Activated naive CD8-positive, alpha-beta T cell treated with anti-CD3 and anti-CD28 coated beads, Interleukin-2, amount 50 U/mL, for 24 hours (primary cell): Measurements from ENCODE around the gene ZNF579.

Experiments
- ATAC-seq: fragments of 150-1000 bp; cut with Tn5 transposase; one replicate; pipeline ENCODE4 v1.10.0; 2021
- DNase-seq: peaks from one replicate; pipeline ENCODE4 v3.0.0; 2021
- H3K27ac Mint-ChIP-seq: one replicate; pipeline ENCODE4 v1.8.0; 2021; ENCODE audit warnings: mild to moderate bottlenecking, mixed read lengths
- H3K27me3 Mint-ChIP-seq: one replicate; pipeline ENCODE4 v1.8.0; 2021; ENCODE audit warnings: mixed read lengths
- H3K36me3 Mint-ChIP-seq: one replicate; pipeline ENCODE4 v1.8.0; 2021; ENCODE audit warnings: low read depth, mixed read lengths
- H3K4me1 Mint-ChIP-seq: one replicate; pipeline ENCODE4 v1.8.0; 2021; ENCODE audit warnings: mixed read lengths
- H3K4me3 Mint-ChIP-seq: one replicate; pipeline ENCODE4 v1.8.0; 2021; ENCODE audit warnings: mild to moderate bottlenecking, moderate library complexity, mixed read lengths
- H3K9me3 Mint-ChIP-seq: one replicate; pipeline ENCODE4 v1.8.0; 2021; ENCODE audit warnings: mixed read lengths

Gene ZNF579

GRCh38 chr19:55603581-55604292, 23.1 kb upstream of the ZNF579 start:
- H3K27ac Mint-ChIP-seq: no peak overlapping the region
- peak overlapping the region; percentile 36 for H3K4me3 Mint-ChIP-seq
- DNase-seq: no peak
- H3K9me3 Mint-ChIP-seq: peaks cover 2% of the 10 kb centered on the region
- ATAC-seq: no peak
- peaks cover 9% of the 10 kb centered on the region for H3K36me3 Mint-ChIP-seq
- H3K4me1 Mint-ChIP-seq: peaks cover 50% of the 10 kb centered on the region
- H3K27me3 Mint-ChIP-seq: no peaks in the 10 kb centered on the region

- Mint-ChIP-seq H3K4me1 (peaks cover 53% of the 10 kb centered on the region), H3K4me3 (no peak overlapping the region), H3K27ac (no peak overlapping the region), H3K27me3 (no peaks in the 10 kb centered on the region), H3K9me3 (peaks cover 4% of the 10 kb centered on the region), H3K36me3 (peaks cover 12% of the 10 kb centered on the region)
- ATAC-seq (no peak), DNase-seq (no peak)
Observed at GRCh38 chr19:55603115-55603514, 22.5 kb upstream of the ZNF579 start.

GRCh38 chr19:55602104-55603001, 21.7 kb upstream of the ZNF579 start:
- Mint-ChIP-seq H3K36me3 (peaks cover 12% of the 10 kb centered on the region), H3K4me1 (peaks cover 47% of the 10 kb centered on the region), H3K9me3 (peaks cover 4% of the 10 kb centered on the region), H3K27ac (no peak overlapping the region), H3K27me3 (no peaks in the 10 kb centered on the region), H3K4me3 (no peak overlapping the region)
- DNase-seq: no peak
- ATAC-seq: no peak

- H3K36me3 Mint-ChIP-seq: peaks cover 17% of the 10 kb centered on the region
Observed at GRCh38 chr19:55601084-55601483, 20.4 kb upstream of the ZNF579 start.

GRCh38 chr19:55600662-55601028, 20.0 kb upstream of the ZNF579 start:
- peaks cover 20% of the 10 kb centered on the region for H3K36me3 Mint-ChIP-seq
- ATAC-seq (no peak), DNase-seq (no peak)
- H3K4me1 Mint-ChIP-seq: peaks cover 31% of the 10 kb centered on the region
- no peaks in the 10 kb centered on the region for H3K27me3 Mint-ChIP-seq
- H3K4me3 Mint-ChIP-seq: peak overlapping the region; percentile 82
- peaks cover 4% of the 10 kb centered on the region for H3K9me3 Mint-ChIP-seq
- H3K27ac Mint-ChIP-seq: peak overlapping the region; percentile 71

More at GRCh38 chr19:55601084-55601483, 20.4 kb upstream of the ZNF579 start:
- H3K9me3 Mint-ChIP-seq: peaks cover 4% of the 10 kb centered on the region
- peak overlapping the region; percentile 71 for H3K27ac Mint-ChIP-seq
- ATAC-seq: no peak
- DNase-seq: no peak
- peaks cover 35% of the 10 kb centered on the region for H3K4me1 Mint-ChIP-seq
- H3K4me3 Mint-ChIP-seq: peak overlapping the region; percentile 82
- H3K27me3 Mint-ChIP-seq: no peaks in the 10 kb centered on the region

GRCh38 chr19:55599842-55600661, 19.4 kb upstream of the ZNF579 start, which contains the start of gene ZNF524:
TSS of gene ZNF524 (plus strand) at chr19:55600288. CDS start at chr19:55602113, 1,825 bp downstream.
- peak within 1 kb of the TSS; percentile 97 for H3K4me3 Mint-ChIP-seq
- no peaks in the 10 kb centered on the region for H3K27me3 Mint-ChIP-seq
- H3K36me3 Mint-ChIP-seq: peaks cover 26% of the 10 kb centered on the region
- H3K9me3 Mint-ChIP-seq: peaks cover 4% of the 10 kb centered on the region
- ATAC-seq (peak; percentile 48), DNase-seq (peak; percentile 86)
- H3K4me1 Mint-ChIP-seq: peaks cover 31% of the 10 kb centered on the region
- H3K27ac Mint-ChIP-seq: peak within 1 kb of the TSS; percentile 99

- H3K4me1 Mint-ChIP-seq: peaks cover 26% of the 10 kb centered on the region
- DNase-seq (peak; percentile 96), ATAC-seq (peak; percentile 72)
- H3K36me3 Mint-ChIP-seq: peaks cover 30% of the 10 kb centered on the region
- no peaks in the 10 kb centered on the region for H3K27me3 Mint-ChIP-seq
- H3K4me3 Mint-ChIP-seq: peak within 1 kb of the TSS; percentile 97
- peaks cover 4% of the 10 kb centered on the region for H3K9me3 Mint-ChIP-seq
- H3K27ac Mint-ChIP-seq: peak within 1 kb of the TSS; percentile 99
Observed at GRCh38 chr19:55599468-55599841, 18.8 kb upstream of the ZNF579 start, which contains the start of gene FIZ1. TSS of gene FIZ1 (minus strand) at chr19:55599517. CDS start at chr19:55597865, 1,652 bp downstream.

GRCh38 chr19:55598719-55599467, 18.2 kb upstream of the ZNF579 start:
- H3K27me3 Mint-ChIP-seq: no peaks in the 10 kb centered on the region
- H3K27ac Mint-ChIP-seq: peak overlapping the region; percentile 99
- H3K4me3 Mint-ChIP-seq: peak overlapping the region; percentile 97
- peaks cover 23% of the 10 kb centered on the region for H3K4me1 Mint-ChIP-seq
- H3K9me3 Mint-ChIP-seq: peaks cover 4% of the 10 kb centered on the region
- peaks cover 30% of the 10 kb centered on the region for H3K36me3 Mint-ChIP-seq
- peak; percentile 55 for ATAC-seq
- DNase-seq: peak; percentile 94

- DNase-seq: no peak
- Mint-ChIP-seq H3K27ac (no peak overlapping the region), H3K9me3 (peaks cover 4% of the 10 kb centered on the region), H3K27me3 (no peaks in the 10 kb centered on the region), H3K36me3 (peaks cover 33% of the 10 kb centered on the region), H3K4me3 (no peak overlapping the region), H3K4me1 (peaks cover 18% of the 10 kb centered on the region)
- ATAC-seq: no peak
Observed at GRCh38 chr19:55598034-55598433, 17.4 kb upstream of the ZNF579 start.

GRCh38 chr19:55597501-55597921, 16.9 kb upstream of the ZNF579 start:
- Mint-ChIP-seq H3K4me1 (peaks cover 18% of the 10 kb centered on the region), H3K36me3 (peaks cover 33% of the 10 kb centered on the region), H3K9me3 (peaks cover 4% of the 10 kb centered on the region), H3K27ac (no peak overlapping the region), H3K27me3 (no peaks in the 10 kb centered on the region), H3K4me3 (no peak overlapping the region)
- no peak for ATAC-seq
- no peak for DNase-seq

- Mint-ChIP-seq H3K27me3 (no peaks in the 10 kb centered on the region), H3K27ac (no peak overlapping the region), H3K9me3 (peaks cover 4% of the 10 kb centered on the region), H3K4me3 (no peak overlapping the region), H3K36me3 (peaks cover 38% of the 10 kb centered on the region), H3K4me1 (peaks cover 13% of the 10 kb centered on the region)
- ATAC-seq: no peak
- DNase-seq: no peak
Observed at GRCh38 chr19:55596304-55596703, 15.7 kb upstream of the ZNF579 start.

GRCh38 chr19:55594996-55595545, 14.4 kb upstream of the ZNF579 start:
- Mint-ChIP-seq H3K27me3 (no peaks in the 10 kb centered on the region), H3K4me1 (peaks cover 9% of the 10 kb centered on the region), H3K36me3 (peaks cover 38% of the 10 kb centered on the region), H3K9me3 (peaks cover 4% of the 10 kb centered on the region), H3K4me3 (no peak overlapping the region), H3K27ac (no peak overlapping the region)
- ATAC-seq (no peak), DNase-seq (no peak)

GRCh38 chr19:55593096-55593772, 12.6 kb upstream of the ZNF579 start:
- no peaks in the 10 kb centered on the region for H3K9me3 Mint-ChIP-seq
- no peak for DNase-seq
- no peak overlapping the region for H3K27ac Mint-ChIP-seq
- peaks cover 34% of the 10 kb centered on the region for H3K36me3 Mint-ChIP-seq
- no peaks in the 10 kb centered on the region for H3K27me3 Mint-ChIP-seq
- H3K4me3 Mint-ChIP-seq: no peak overlapping the region
- peaks cover 7% of the 10 kb centered on the region for H3K4me1 Mint-ChIP-seq
- no peak for ATAC-seq
